NT2/D1 (cell line): ENCODE measurements around the gene GSAP.

Source experiments
- DNase-seq: peaks from one replicate; pipeline ENCODE4 v3.0.0-alpha.2; 2011; ENCODE audit warnings: low read depth, low spot score
- H3K27me3 ChIP-seq: 2 replicates; pipeline ENCODE4 v1.6.0; 2011; ENCODE audit warnings: mild to moderate bottlenecking; ENCODE audit not compliant: insufficient read length, insufficient read depth
- H3K36me3 ChIP-seq: 2 replicates; pipeline ENCODE4 v1.6.1; 2011; ENCODE audit warnings: mild to moderate bottlenecking, low read length, mixed read lengths; ENCODE audit not compliant: insufficient read depth, insufficient read length
- H3K4me1 ChIP-seq: 2 replicates; pipeline ENCODE4 v1.5.1; 2011; ENCODE audit not compliant: insufficient read depth, insufficient read length
- H3K4me3 ChIP-seq: 2 replicates; pipeline ENCODE4 v1.5.1; 2011; ENCODE audit warnings: low read depth; ENCODE audit not compliant: insufficient read length
- H3K9ac ChIP-seq: 2 replicates; pipeline ENCODE4 v1.6.0; 2011; ENCODE audit warnings: low read depth; ENCODE audit not compliant: insufficient read length
- H3K9me3 ChIP-seq: 2 replicates; pipeline ENCODE4 v1.5.1; 2011; ENCODE audit warnings: mild to moderate bottlenecking, low read length; ENCODE audit not compliant: insufficient read depth
- SUZ12 ChIP-seq: IDR thresholded peaks from 2 replicates; pipeline ENCODE4 v1.6.1; 2011; ENCODE audit not compliant: insufficient read length, insufficient read depth; ENCODE audit errors: extremely low read depth
- YY1 ChIP-seq: IDR thresholded peaks from 2 replicates; pipeline ENCODE4 v1.6.1; 2011; ENCODE audit not compliant: insufficient read length, insufficient read depth
- ZNF274 ChIP-seq: IDR thresholded peaks from 2 replicates; pipeline ENCODE4 v1.6.1; 2011; ENCODE audit warnings: mild to moderate bottlenecking, low read depth, low read length

Gene GSAP

GRCh38 chr7:77404641-77405040, 11.5 kb downstream of the GSAP start:
- H3K27me3 ChIP-seq: no peaks in the 10 kb centered on the region
- no peaks in the 10 kb centered on the region for H3K4me1 ChIP-seq
- no peak overlapping the region for H3K4me3 ChIP-seq
- no peak for DNase-seq
- no peaks in the 10 kb centered on the region for H3K36me3 ChIP-seq
- no peak overlapping the region for H3K9ac ChIP-seq
- no peaks in the 10 kb centered on the region for H3K9me3 ChIP-seq
- TF ChIP-seq ZNF274 (no peak), SUZ12 (no peak), YY1 (no peak)

DNA sequence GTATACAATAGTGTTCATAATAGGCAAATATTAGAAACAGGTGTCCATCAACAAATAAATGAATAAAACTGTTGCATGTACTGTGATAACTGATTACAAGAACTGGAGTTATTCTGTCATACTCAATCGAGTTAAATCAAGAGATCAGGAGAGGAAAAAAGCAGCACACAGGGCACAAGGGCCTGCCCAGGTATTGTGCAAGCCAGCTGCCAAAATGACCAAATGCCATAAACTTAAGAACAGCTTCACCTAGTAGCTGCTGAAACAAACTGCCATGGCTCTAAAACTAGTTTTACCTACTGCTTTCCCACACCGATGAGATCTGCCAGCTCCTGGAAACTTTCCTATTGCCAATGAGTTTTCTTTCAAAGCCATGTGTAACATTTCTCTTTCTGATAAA, 12.2 kb downstream of the GSAP start:
- H3K36me3 ChIP-seq: no peaks in the 10 kb centered on the region
- H3K9ac ChIP-seq: no peak overlapping the region
- H3K4me1 ChIP-seq: no peaks in the 10 kb centered on the region
- no peaks in the 10 kb centered on the region for H3K9me3 ChIP-seq
- TF ChIP-seq SUZ12 (no peak), ZNF274 (no peak), YY1 (no peak)
- H3K4me3 ChIP-seq: no peak overlapping the region
- DNase-seq: no peak
- no peaks in the 10 kb centered on the region for H3K27me3 ChIP-seq

- TF ChIP-seq SUZ12: no peak
- no peak for TF ChIP-seq ZNF274
- TF ChIP-seq YY1: no peak
- Histone ChIP-seq H3K9ac (no peak overlapping the region), H3K4me1 (no peaks in the 10 kb centered on the region), H3K27me3 (no peaks in the 10 kb centered on the region), H3K4me3 (no peak overlapping the region), H3K36me3 (no peaks in the 10 kb centered on the region), H3K9me3 (no peaks in the 10 kb centered on the region)
- DNase-seq: no peak
These were observed 13.3 kb downstream of the GSAP start for GRCh38 chr7:77402818-77403217.

DNA sequence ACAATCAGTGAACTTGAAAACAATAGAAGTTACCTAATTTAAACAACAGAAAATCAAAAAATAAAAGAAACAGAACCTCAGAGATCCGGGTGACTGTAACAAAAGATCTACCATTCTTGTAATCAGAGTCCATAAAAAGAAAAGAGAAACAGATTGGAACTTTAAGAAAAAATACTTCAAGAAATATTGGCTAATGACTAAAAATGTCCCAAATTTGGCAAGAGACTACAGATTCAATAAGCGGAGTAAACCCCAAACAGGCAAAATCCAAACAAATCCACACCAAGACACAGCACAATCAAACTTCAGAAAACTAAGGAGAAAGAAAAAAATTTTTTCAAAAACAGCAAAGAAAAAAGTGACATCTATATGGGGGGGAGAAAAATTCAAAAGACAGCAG, 15.1 kb downstream of the GSAP start:
- Histone ChIP-seq H3K9me3 (peaks cover 5% of the 10 kb centered on the region; the same call in 1 of the 2 replicates), H3K4me3 (no peak overlapping the region), H3K9ac (no peak overlapping the region), H3K27me3 (no peaks in the 10 kb centered on the region), H3K36me3 (no peaks in the 10 kb centered on the region), H3K4me1 (no peaks in the 10 kb centered on the region)
- TF ChIP-seq SUZ12: no peak
- no peak for TF ChIP-seq ZNF274
- TF ChIP-seq YY1: no peak
- no peak for DNase-seq

- H3K9me3 ChIP-seq: peaks cover 7% of the 10 kb centered on the region; the same call in 1 of the 2 replicates
- H3K4me1 ChIP-seq: no peaks in the 10 kb centered on the region
- TF ChIP-seq YY1: no peak
- TF ChIP-seq SUZ12: no peak
- no peak for TF ChIP-seq ZNF274
- no peaks in the 10 kb centered on the region for H3K36me3 ChIP-seq
- DNase-seq: no peak
- H3K27me3 ChIP-seq: no peaks in the 10 kb centered on the region
- H3K4me3 ChIP-seq: no peak overlapping the region
- H3K9ac ChIP-seq: no peak overlapping the region
These were observed 16.3 kb downstream of the GSAP start for GRCh38 chr7:77399816-77400215.

DNA sequence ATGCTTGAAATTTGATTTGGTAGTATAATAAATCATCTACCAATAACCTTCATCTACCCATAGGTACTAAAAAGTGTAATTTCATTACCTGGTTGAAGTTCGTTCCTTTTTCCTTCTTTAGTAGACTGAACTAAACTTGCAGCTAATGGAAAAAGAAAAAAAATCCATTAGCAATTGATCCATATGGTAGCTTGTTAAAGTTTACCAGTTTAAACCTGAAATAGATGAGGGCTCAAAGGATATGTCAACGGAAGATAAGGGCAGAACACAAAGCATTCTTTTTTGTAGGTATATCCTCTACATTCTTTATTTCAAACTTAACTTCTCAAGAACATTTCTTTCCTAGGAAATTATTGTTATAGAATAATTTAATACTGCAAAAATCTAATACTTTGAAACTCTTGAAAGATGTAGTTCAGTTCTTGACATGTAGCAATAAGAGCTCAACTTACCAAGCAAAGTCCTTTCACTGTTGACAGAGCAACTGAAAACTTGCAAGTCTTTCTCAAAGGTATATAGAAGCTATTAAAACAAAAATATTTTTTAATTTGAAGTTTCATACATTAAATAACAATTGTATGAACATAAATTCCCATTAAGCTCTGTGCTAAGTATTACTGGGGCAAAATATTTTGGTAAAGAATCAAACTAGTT, 19.1 kb downstream of the GSAP start:
- Histone ChIP-seq H3K4me3 (no peak overlapping the region), H3K9ac (no peak overlapping the region), H3K36me3 (no peaks in the 10 kb centered on the region), H3K4me1 (no peaks in the 10 kb centered on the region), H3K27me3 (no peaks in the 10 kb centered on the region), H3K9me3 (peaks cover 7% of the 10 kb centered on the region; the same call in 1 of the 2 replicates)
- TF ChIP-seq ZNF274: no peak
- TF ChIP-seq SUZ12: no peak
- TF ChIP-seq YY1: no peak
- no peak for DNase-seq

DNA sequence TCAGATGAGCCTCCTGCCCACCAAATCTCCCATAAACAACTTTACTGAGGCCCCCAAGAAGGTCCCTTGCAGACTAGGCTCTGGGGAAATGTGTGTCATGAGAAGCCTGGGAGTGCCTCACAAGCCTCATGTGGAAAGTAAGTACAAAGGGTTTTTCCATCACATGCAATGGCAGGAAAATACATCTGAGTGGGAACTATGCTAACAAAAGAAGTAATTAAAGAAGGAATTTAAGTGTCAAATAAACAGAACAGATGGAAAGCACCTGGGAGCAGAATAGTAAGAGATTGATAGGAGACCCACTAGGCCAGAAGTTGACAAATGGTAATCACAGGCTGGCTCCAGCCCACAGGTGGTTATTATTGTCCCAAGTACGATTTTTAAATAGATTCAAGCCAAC, 20.5 kb downstream of the GSAP start:
- Histone ChIP-seq H3K9me3 (peaks cover 7% of the 10 kb centered on the region; the same call in 1 of the 2 replicates), H3K4me1 (no peaks in the 10 kb centered on the region), H3K27me3 (no peaks in the 10 kb centered on the region), H3K36me3 (no peaks in the 10 kb centered on the region), H3K4me3 (no peak overlapping the region), H3K9ac (no peak overlapping the region)
- TF ChIP-seq ZNF274: no peak
- no peak for TF ChIP-seq YY1
- TF ChIP-seq SUZ12: no peak
- DNase-seq: no peak

DNA sequence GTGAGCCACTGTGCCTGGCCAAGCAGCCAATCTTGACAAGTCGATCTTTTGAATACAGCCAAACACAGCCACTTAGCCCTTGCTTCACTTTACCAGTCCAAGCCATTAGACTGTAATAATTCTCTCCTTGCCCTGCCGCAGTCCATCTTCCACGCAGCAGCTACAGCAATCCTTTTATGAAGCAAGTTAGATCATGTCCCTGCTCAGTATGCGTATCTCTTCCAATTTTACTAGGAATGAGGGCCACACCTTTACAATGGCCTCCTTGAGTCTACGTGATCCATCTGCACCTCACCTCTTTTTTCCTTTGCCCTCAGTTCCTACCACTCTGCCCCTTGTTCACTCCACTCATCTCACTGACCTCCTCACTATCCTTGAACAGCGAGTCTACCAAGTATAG, 22.2 kb downstream of the GSAP start:
- Histone ChIP-seq H3K9ac (no peak overlapping the region), H3K27me3 (no peaks in the 10 kb centered on the region), H3K4me3 (no peak overlapping the region), H3K36me3 (no peaks in the 10 kb centered on the region), H3K9me3 (peaks cover 7% of the 10 kb centered on the region; the same call in 1 of the 2 replicates), H3K4me1 (no peaks in the 10 kb centered on the region)
- TF ChIP-seq YY1 (no peak), SUZ12 (no peak), ZNF274 (no peak)
- no peak for DNase-seq
